B cell (primary cell): Measurements from ENCODE around the gene FKBP6. TPM values are rescaled to one million over a fixed set of nuclear protein-coding genes. Genes with fewer than 3 reads are reported as not detected.

Experiments
- ATAC-seq: fragments of 200-7000 bp; cut with Tn5 transposase; one replicate; pipeline ENCODE4 v1.10.0; 2021; ENCODE audit warnings: low read depth, mild to moderate bottlenecking, moderate number of reproducible peaks, moderate library complexity
- CTCF ChIA-PET: fragments of 350-600 bp; sonication (Branson Sonifier 250); formaldehyde crosslinking; loops from one replicate; lab custom pipeline; 2021; ENCODE audit warnings: antibody characterized with exemption, inconsistent platforms; lab: Charles Lee
- POLR2A ChIA-PET: fragments of 350-600 bp; sonication (Branson Sonifier 250); formaldehyde crosslinking; loops from one replicate; lab custom pipeline; 2021; ENCODE audit warnings: antibody characterized with exemption; lab: Charles Lee
- DNase-seq: peaks from one replicate; pipeline ENCODE4 v3.0.0; 2013
- H2AFZ ChIP-seq: 2 replicates; pipeline ENCODE4 v1.6.1; 2012; ENCODE audit warnings: mild to moderate bottlenecking, low read depth, low read length; ENCODE audit not compliant: insufficient read depth, poor library complexity, severe bottlenecking
- H3K27ac ChIP-seq, 2 donors: 1 replicate in 1 of 2; 2 replicates in 1 of 2; pipeline ENCODE4 v1.5.1; 2012 to 2013; ENCODE audit warnings: low read length in 2 of 2, mild to moderate bottlenecking in 2 of 2, moderate library complexity in 1 of 2
- H3K27me3 ChIP-seq, 4 experiments: fragments of 200-600 bp in 1 of 4; sonication (generic) in 1 of 4; replicated peaks in 1 of 4; 1 replicate in 2 of 4; 2 replicates in 2 of 4; pipeline versions ENCODE4 v1.6.1 to v1.7.0; 2013 to 2016; ENCODE audit warnings: low read length in 3 of 4, mild to moderate bottlenecking in 2 of 4, mixed read lengths in 1 of 4, moderate library complexity in 1 of 4; ENCODE audit not compliant: insufficient read depth in 4 of 4, control insufficient read depth in 3 of 4; ENCODE audit errors: control extremely low read depth in 1 of 4
- H3K36me3 ChIP-seq, 2 experiments: replicated peaks in 1 of 2; 1 replicate in 1 of 2; 2 replicates in 1 of 2; pipeline versions ENCODE4 v1.6.1 to v1.7.1; 2013; ENCODE audit warnings: low read length in 1 of 2; ENCODE audit not compliant: insufficient read depth in 2 of 2, control insufficient read depth in 1 of 2; ENCODE audit errors: control extremely low read depth in 1 of 2, extremely low read depth in 1 of 2
- H3K4me1 ChIP-seq, 2 donors: fragments of 200-600 bp in 1 of 2; sonication (generic) in 1 of 2; 1 replicate in 1 of 2; 2 replicates in 1 of 2; pipeline versions ENCODE4 v1.5.1 to v1.6.1; 2013 to 2017; ENCODE audit warnings: low read length in 2 of 2; ENCODE audit not compliant: control insufficient read depth in 2 of 2, insufficient read depth in 2 of 2
- H3K4me2 ChIP-seq: replicated peaks from 2 replicates; pipeline ENCODE3; 2012; ENCODE audit warnings: mild to moderate bottlenecking, low read depth, low read length; ENCODE audit not compliant: poor library complexity, severe bottlenecking
- H3K4me3 ChIP-seq, 5 experiments: fragments of 200-600 bp in 1 of 5; sonication (generic) in 1 of 5; 1 replicate in 3 of 5; 2 replicates in 2 of 5; pipeline versions ENCODE4 v1.5.1 to v1.7.0; 2011 to 2016; ENCODE audit warnings: low read length in 4 of 5, mild to moderate bottlenecking in 4 of 5, low read depth in 2 of 5, control low read depth in 1 of 5, moderate library complexity in 1 of 5; ENCODE audit not compliant: insufficient read depth in 1 of 5; ENCODE audit errors: control extremely low read depth in 1 of 5, extremely low read depth in 1 of 5
- H3K79me2 ChIP-seq: fragments of 200-600 bp; sonication (generic); one replicate; pipeline ENCODE4 v1.6.0; 2016; ENCODE audit warnings: low read length; ENCODE audit not compliant: control insufficient read depth, insufficient read depth
- H3K9ac ChIP-seq: fragments of 200-600 bp; sonication (generic); 2 replicates; pipeline ENCODE4 v1.6.1; 2017; ENCODE audit warnings: mild to moderate bottlenecking, low read length, moderate library complexity
- H3K9me3 ChIP-seq, 3 donors: one replicate each; pipeline versions ENCODE4 v1.6.1 to v1.7.1; 2013; ENCODE audit warnings: low read length in 2 of 3; ENCODE audit not compliant: control insufficient read depth in 2 of 3, insufficient read depth in 1 of 3; ENCODE audit errors: control extremely low read depth in 1 of 3
- H4K20me1 ChIP-seq: 2 replicates; pipeline ENCODE4 v1.6.0; 2012; ENCODE audit warnings: mild to moderate bottlenecking, low read length; ENCODE audit not compliant: insufficient read depth, control insufficient read depth, poor library complexity, severe bottlenecking
- H3K27ac Mint-ChIP-seq: one replicate; pipeline ENCODE4 v1.8.0; 2021; ENCODE audit warnings: mixed read lengths
- H3K27me3 Mint-ChIP-seq: one replicate; pipeline ENCODE4 v1.8.0; 2021; ENCODE audit warnings: mixed read lengths
- H3K4me1 Mint-ChIP-seq: one replicate; pipeline ENCODE4 v1.8.0; 2021; ENCODE audit warnings: mixed read lengths
- H3K4me3 Mint-ChIP-seq: one replicate; pipeline ENCODE4 v1.8.0; 2021; ENCODE audit warnings: mixed read lengths
- H3K9me3 Mint-ChIP-seq: one replicate; pipeline ENCODE4 v1.8.0; 2022; ENCODE audit warnings: mixed read lengths; ENCODE audit not compliant: insufficient read depth
- CTCF ChIP-seq: fragments of 200-600 bp; IDR thresholded peaks from one replicate; pipeline ENCODE4 v1.8.0; 2022; ENCODE audit warnings: antibody characterized with exemption, mild to moderate bottlenecking
- EZH2 ChIP-seq: IDR thresholded peaks from 2 replicates; pipeline ENCODE4 v1.6.1; 2012; ENCODE audit warnings: borderline replicate concordance, low read depth, mild to moderate bottlenecking, moderate library complexity, low read length; ENCODE audit not compliant: insufficient read depth, poor library complexity, severe bottlenecking
- WGBS: methylation state at CpG from one replicate; pipeline ENCODE4 v1.1.5; 2013; ENCODE audit warnings: missing lambda C conversion rate; ENCODE audit not compliant: insufficient coverage; 5-methylcytosine and 5-hydroxymethylcytosine counted together
- intact Hi-C: fragments of 100-400 bp; cut with micrococcal nuclease; formaldehyde crosslinking; loops from one replicate; pipeline ENCODE4 v1.10.0; 2022
- polyA plus RNA-seq: library from polyadenylated mRNA; depleted of rRNA; stranded (reverse); fragments of >200 nt; gene quantifications from 2 replicates; pipeline ENCODE4 v1.2.3, GENCODE V29; 2012
- total RNA-seq, 2 donors: library from RNA; stranded (reverse); fragments of 120-200 nt in 1 of 2; gene quantifications; 1 replicate in 1 of 2; 2 replicates in 1 of 2; pipeline versions ENCODE4 v1.2.3 to v1.2.4, GENCODE V29; 2013 to 2022

The FKBP6 gene
- total and polyA plus RNA-seq, 2 donors (not counting 1 experiment from before 2014, with no cell fraction given): not detected

GRCh38 chr7:73345538-73345937, 17.6 kb downstream of the FKBP6 start:
- H3K79me2 ChIP-seq: no peaks in the 10 kb centered on the region
- Mint-ChIP-seq H3K27ac (no peak overlapping the region), H3K4me1 (no peaks in the 10 kb centered on the region), H3K9me3 (no peaks in the 10 kb centered on the region), H3K27me3 (peaks cover 25% of the 10 kb centered on the region), H3K4me3 (no peak overlapping the region)
- no peak overlapping the region for H2AFZ ChIP-seq
- H3K9me3 ChIP-seq: no peaks in the 10 kb centered on the region
- H3K4me2 ChIP-seq: no peak overlapping the region
- intact Hi-C loops: no loop called here
- H3K4me3 ChIP-seq: no peak overlapping the region
- ATAC-seq (no peak), DNase-seq (no peak)
- CTCF ChIA-PET: interaction anchor here (0.6 kb wide), 1 partner anchor 106 kb away, joined by 3 read pairs; no protein-coding TSS in a partner anchor
- no peaks in the 10 kb centered on the region for H3K36me3 ChIP-seq
- no peak overlapping the region for H3K9ac ChIP-seq
- no peak for TF ChIP-seq EZH2
- TF ChIP-seq CTCF: no peak
- H3K4me1 ChIP-seq: no peaks in the 10 kb centered on the region
- POLR2A ChIA-PET: no interaction called here
- no peaks in the 10 kb centered on the region for H4K20me1 ChIP-seq
- no peak overlapping the region for H3K27ac ChIP-seq
- H3K27me3 ChIP-seq: peaks cover 0 to 5% (median 0%) of the 10 kb centered on the region in 4 experiments
- 30% methylated on average over 3 of the region's 4 CpGs for WGBS

GRCh38 chr7:73345951-73346350, 18.0 kb downstream of the FKBP6 start:
- no peak overlapping the region for H3K27ac ChIP-seq
- no peaks in the 10 kb centered on the region for H3K9me3 Mint-ChIP-seq
- H3K4me3 Mint-ChIP-seq: no peak overlapping the region
- no peak overlapping the region for H3K9ac ChIP-seq
- no peaks in the 10 kb centered on the region for H3K9me3 ChIP-seq
- 60% methylated on average over 8 of the region's 8 CpGs for WGBS
- no peak for TF ChIP-seq CTCF
- no peak for TF ChIP-seq EZH2
- DNase-seq: no peak
- no peaks in the 10 kb centered on the region for H4K20me1 ChIP-seq
- no peaks in the 10 kb centered on the region for H3K79me2 ChIP-seq
- no peak for ATAC-seq
- intact Hi-C loops: no loop called here
- no peak overlapping the region for H2AFZ ChIP-seq
- H3K4me3 ChIP-seq: no peak overlapping the region
- H3K36me3 ChIP-seq: no peaks in the 10 kb centered on the region
- H3K4me2 ChIP-seq: no peak overlapping the region
- H3K27ac Mint-ChIP-seq: no peak overlapping the region
- CTCF ChIA-PET: no interaction called here
- no peaks in the 10 kb centered on the region for H3K4me1 ChIP-seq
- no peaks in the 10 kb centered on the region for H3K4me1 Mint-ChIP-seq
- POLR2A ChIA-PET: no interaction called here
- H3K27me3 Mint-ChIP-seq: peaks cover 24% of the 10 kb centered on the region
- peaks cover 0 to 5% (median 0%) of the 10 kb centered on the region in 4 experiments for H3K27me3 ChIP-seq
